ENCODE measurements around the gene HES2. TPM values are rescaled to one million over a fixed set of nuclear protein-coding genes. Genes with fewer than 3 reads are reported as not detected.

HES2 gene
- total and polyA plus RNA-seq, 9 of the 15 experiments (the other 6 are each of a cell fraction or from before 2014, with no cell fraction given), result 0.05 to 0.18 (median 0.07) TPM; not detected in 4

Small RNA genes within 50 kb of the gene (microRNA-seq; reads per million reads assigned to microRNA genes)
- not detected for gene MIR4252 (ENCODE audit: borderline microRNAs expressed)

Small RNA genes within 50 kb of the gene (small RNA-seq; reads per million reads assigned to genes)
- not detected for gene MIR4252

Other genes with a start within 250 kb of the HES2 start
Only the 7 nearest of the 16 such genes appear.
- gene GPR153, start 158.8 kb downstream of the HES2 start, total RNA-seq (2014; rRNA removed), result 0.41 and 1.0 TPM in 2 replicates
- gene GPR153, start 158.8 kb downstream of the HES2 start, total RNA-seq (2014; rRNA removed; fragmentation: Illumina TruSeq; extraction: Trizol), result 0.25 and 0.26 TPM in 2 replicates
- gene GPR153, start 158.8 kb downstream of the HES2 start, total RNA-seq (2015; rRNA removed; fragmentation: Illumina TruSeq; extraction: Trizol), result 0.49 and 0.51 TPM in 2 replicates
- gene GPR153, start 158.8 kb downstream of the HES2 start, total RNA-seq (2021), result 1.3 and 1.5 TPM in 2 replicates
- 0.54 and 0.65 TPM in 2 replicates for gene GPR153, start 158.8 kb downstream of the HES2 start, polyA plus RNA-seq (2011; rRNA removed)
- 0.54 and 0.71 TPM in 2 replicates for gene GPR153, start 158.8 kb downstream of the HES2 start, polyA plus RNA-seq (2014; fragmentation: Illumina TruSeq; extraction: Trizol)
- gene GPR153, start 158.8 kb downstream of the HES2 start, polyA plus RNA-seq (2014; fragmentation: Nextera tagmentation; extraction: Ambion mirVana), result under 1 TPM; 0.01 to 0.03 TPM
- 0.85 and 0.90 TPM in 2 replicates for gene GPR153, start 158.8 kb downstream of the HES2 start, polyA plus RNA-seq (2014; rRNA removed)
- gene ACOT7, start 26.2 kb downstream of the HES2 start, total RNA-seq (2014; rRNA removed), result 53.3 and 72.0 TPM in 2 replicates
- gene ACOT7, start 26.2 kb downstream of the HES2 start, total RNA-seq (2014; rRNA removed; fragmentation: Illumina TruSeq; extraction: Trizol), result 8.7 and 11.6 TPM in 2 replicates
- gene ACOT7, start 26.2 kb downstream of the HES2 start, total RNA-seq (2015; rRNA removed; fragmentation: Illumina TruSeq; extraction: Trizol), result 27.1 and 28.4 TPM in 2 replicates
- gene ACOT7, start 26.2 kb downstream of the HES2 start, total RNA-seq (2021), result 92.6 and 95.5 TPM in 2 replicates
- gene ACOT7, start 26.2 kb downstream of the HES2 start, polyA plus RNA-seq (2011; rRNA removed), result 37.2 and 76.6 TPM in 2 replicates
- gene ACOT7, start 26.2 kb downstream of the HES2 start, polyA plus RNA-seq (2014; fragmentation: Illumina TruSeq; extraction: Trizol), result 50.7 and 89.2 TPM in 2 replicates
- gene ACOT7, start 26.2 kb downstream of the HES2 start, polyA plus RNA-seq (2014; fragmentation: Nextera tagmentation; extraction: Ambion mirVana), result 10 to 100 TPM in 1 of 2 experiments, 1 to 10 TPM in 1; 7.0 to 10.0 TPM
- 57.2 and 63.1 TPM in 2 replicates for gene ACOT7, start 26.2 kb downstream of the HES2 start, polyA plus RNA-seq (2014; rRNA removed)
- 0.36 and 0.45 TPM in 2 replicates for gene ESPN, start 4.9 kb upstream of the HES2 start, total RNA-seq (2014; rRNA removed)
- gene ESPN, start 4.9 kb upstream of the HES2 start, total RNA-seq (2014; rRNA removed; fragmentation: Illumina TruSeq; extraction: Trizol), result 0.07 TPM in 1 of 2 replicates, not detected in the other
- 0.15 TPM in 1 of 2 replicates, not detected in the other for gene ESPN, start 4.9 kb upstream of the HES2 start, total RNA-seq (2015; rRNA removed; fragmentation: Illumina TruSeq; extraction: Trizol)
- gene ESPN, start 4.9 kb upstream of the HES2 start, total RNA-seq (2021), result 1.2 and 1.7 TPM in 2 replicates
- gene ESPN, start 4.9 kb upstream of the HES2 start, polyA plus RNA-seq (2011; rRNA removed), result 0.54 and 2.9 TPM in 2 replicates
- 0.07 and 0.11 TPM in 2 replicates for gene ESPN, start 4.9 kb upstream of the HES2 start, polyA plus RNA-seq (2014; fragmentation: Illumina TruSeq; extraction: Trizol)
- not detected for gene ESPN, start 4.9 kb upstream of the HES2 start, polyA plus RNA-seq (2014; fragmentation: Nextera tagmentation; extraction: Ambion mirVana)
- 0.65 and 2.9 TPM in 2 replicates for gene ESPN, start 4.9 kb upstream of the HES2 start, polyA plus RNA-seq (2014; rRNA removed)
- not detected in 2 replicates for gene TNFRSF25, start 46.3 kb upstream of the HES2 start, total RNA-seq (2014; rRNA removed)
- not detected in 2 replicates for gene TNFRSF25, start 46.3 kb upstream of the HES2 start, total RNA-seq (2014; rRNA removed; fragmentation: Illumina TruSeq; extraction: Trizol)
- gene TNFRSF25, start 46.3 kb upstream of the HES2 start, total RNA-seq (2015; rRNA removed; fragmentation: Illumina TruSeq; extraction: Trizol), result not detected in 2 replicates
- 0.49 and 0.89 TPM in 2 replicates for gene TNFRSF25, start 46.3 kb upstream of the HES2 start, total RNA-seq (2021)
- 0.14 and 0.24 TPM in 2 replicates for gene TNFRSF25, start 46.3 kb upstream of the HES2 start, polyA plus RNA-seq (2011; rRNA removed)
- gene TNFRSF25, start 46.3 kb upstream of the HES2 start, polyA plus RNA-seq (2014; fragmentation: Illumina TruSeq; extraction: Trizol), result not detected in 2 replicates
- not detected for gene TNFRSF25, start 46.3 kb upstream of the HES2 start, polyA plus RNA-seq (2014; fragmentation: Nextera tagmentation; extraction: Ambion mirVana)
- gene TNFRSF25, start 46.3 kb upstream of the HES2 start, polyA plus RNA-seq (2014; rRNA removed), result not detected in 2 replicates
- gene PLEKHG5, start 71.7 kb upstream of the HES2 start, total RNA-seq (2014; rRNA removed), result 0.05 and 0.20 TPM in 2 replicates
- 0.04 TPM in 1 of 2 replicates, not detected in the other for gene PLEKHG5, start 71.7 kb upstream of the HES2 start, total RNA-seq (2014; rRNA removed; fragmentation: Illumina TruSeq; extraction: Trizol)
- not detected in 2 replicates for gene PLEKHG5, start 71.7 kb upstream of the HES2 start, total RNA-seq (2015; rRNA removed; fragmentation: Illumina TruSeq; extraction: Trizol)
- 0.29 TPM in 2 replicates for gene PLEKHG5, start 71.7 kb upstream of the HES2 start, total RNA-seq (2021)
- 0.11 and 0.16 TPM in 2 replicates for gene PLEKHG5, start 71.7 kb upstream of the HES2 start, polyA plus RNA-seq (2011; rRNA removed)
- 0.07 and 0.12 TPM in 2 replicates for gene PLEKHG5, start 71.7 kb upstream of the HES2 start, polyA plus RNA-seq (2014; fragmentation: Illumina TruSeq; extraction: Trizol)
- gene PLEKHG5, start 71.7 kb upstream of the HES2 start, polyA plus RNA-seq (2014; fragmentation: Nextera tagmentation; extraction: Ambion mirVana), result not detected
- 0.13 and 0.26 TPM in 2 replicates for gene PLEKHG5, start 71.7 kb upstream of the HES2 start, polyA plus RNA-seq (2014; rRNA removed)
- 47.3 and 58.4 TPM in 2 replicates for gene NOL9, start 134.6 kb upstream of the HES2 start, total RNA-seq (2014; rRNA removed)
- 62.5 and 63.6 TPM in 2 replicates for gene NOL9, start 134.6 kb upstream of the HES2 start, total RNA-seq (2014; rRNA removed; fragmentation: Illumina TruSeq; extraction: Trizol)
- 52.8 and 56.5 TPM in 2 replicates for gene NOL9, start 134.6 kb upstream of the HES2 start, total RNA-seq (2015; rRNA removed; fragmentation: Illumina TruSeq; extraction: Trizol)
- gene NOL9, start 134.6 kb upstream of the HES2 start, total RNA-seq (2021), result 76.5 and 79.3 TPM in 2 replicates
- 52.3 and 52.7 TPM in 2 replicates for gene NOL9, start 134.6 kb upstream of the HES2 start, polyA plus RNA-seq (2011; rRNA removed)
- gene NOL9, start 134.6 kb upstream of the HES2 start, polyA plus RNA-seq (2014; fragmentation: Illumina TruSeq; extraction: Trizol), result 25.8 and 30.1 TPM in 2 replicates
- 10 to 100 TPM in 1 of 2 experiments, 1 to 10 TPM in 1; 5.6 to 10.1 TPM for gene NOL9, start 134.6 kb upstream of the HES2 start, polyA plus RNA-seq (2014; fragmentation: Nextera tagmentation; extraction: Ambion mirVana)
- gene NOL9, start 134.6 kb upstream of the HES2 start, polyA plus RNA-seq (2014; rRNA removed), result 35.6 and 40.0 TPM in 2 replicates
- gene TAS1R1, start 135.4 kb upstream of the HES2 start, total RNA-seq (2014; rRNA removed), result not detected in 2 replicates
- gene TAS1R1, start 135.4 kb upstream of the HES2 start, total RNA-seq (2014; rRNA removed; fragmentation: Illumina TruSeq; extraction: Trizol), result not detected in 2 replicates
- gene TAS1R1, start 135.4 kb upstream of the HES2 start, total RNA-seq (2015; rRNA removed; fragmentation: Illumina TruSeq; extraction: Trizol), result not detected in 2 replicates
- not detected in 2 replicates for gene TAS1R1, start 135.4 kb upstream of the HES2 start, total RNA-seq (2021)
- gene TAS1R1, start 135.4 kb upstream of the HES2 start, polyA plus RNA-seq (2011; rRNA removed), result 0.04 and 0.06 TPM in 2 replicates
- not detected in 2 replicates for gene TAS1R1, start 135.4 kb upstream of the HES2 start, polyA plus RNA-seq (2014; fragmentation: Illumina TruSeq; extraction: Trizol)
- gene TAS1R1, start 135.4 kb upstream of the HES2 start, polyA plus RNA-seq (2014; fragmentation: Nextera tagmentation; extraction: Ambion mirVana), result not detected
- not detected in 2 replicates for gene TAS1R1, start 135.4 kb upstream of the HES2 start, polyA plus RNA-seq (2014; rRNA removed)

Data from K562 (cell line).